ENCODE results near the gene RETN. TPM values are rescaled to one million over a fixed set of nuclear protein-coding genes. Genes with fewer than 3 reads are reported as not detected.

The RETN gene
- total RNA-seq, 1 donor from 2014 or later = not detected

- H3K4me1 Mint-ChIP-seq (ENCODE audit: low read depth, unreplicated experiment) = peaks cover 5% of the 10 kb centered on the region
- H3K27ac Mint-ChIP-seq (ENCODE audit: unreplicated experiment) = no peak overlapping the region
- H3K9me3 Mint-ChIP-seq (ENCODE audit: unreplicated experiment) = peaks cover 2% of the 10 kb centered on the region
- peaks cover 15% of the 10 kb centered on the region for H3K27me3 Mint-ChIP-seq (ENCODE audit: unreplicated experiment)
- DNase-seq = peak; percentile 53
- peaks cover 10% of the 10 kb centered on the region for H3K36me3 Mint-ChIP-seq (ENCODE audit: unreplicated experiment)
- TF ChIP-seq CTCF (IDR thresholded peaks at IDR 0.05; ENCODE audit: partially characterized antibody, unreplicated experiment) = no peak
- H3K4me3 Mint-ChIP-seq (ENCODE audit: unreplicated experiment) = no peak overlapping the region
Measured at GRCh38 chr19:7674010-7675005, 5.5 kb downstream of the RETN start.

GRCh38 chr19:7676376-7676775, 7.5 kb downstream of the RETN start:
- TF ChIP-seq CTCF (IDR thresholded peaks at IDR 0.05; ENCODE audit: partially characterized antibody, unreplicated experiment) = no peak
- Mint-ChIP-seq H3K4me1 (ENCODE audit: low read depth, unreplicated experiment) (peaks cover 10% of the 10 kb centered on the region), H3K36me3 (ENCODE audit: unreplicated experiment) (peaks cover 10% of the 10 kb centered on the region), H3K9me3 (ENCODE audit: unreplicated experiment) (peaks cover 7% of the 10 kb centered on the region), H3K27me3 (ENCODE audit: unreplicated experiment) (peaks cover 12% of the 10 kb centered on the region), H3K4me3 (ENCODE audit: unreplicated experiment) (no peak overlapping the region), H3K27ac (ENCODE audit: unreplicated experiment) (no peak overlapping the region)
- DNase-seq = no peak

- DNase-seq = no peak
- TF ChIP-seq CTCF (IDR thresholded peaks at IDR 0.05; ENCODE audit: partially characterized antibody, unreplicated experiment) = no peak
- H3K4me1 Mint-ChIP-seq (ENCODE audit: low read depth, unreplicated experiment) = peaks cover 11% of the 10 kb centered on the region
- H3K36me3 Mint-ChIP-seq (ENCODE audit: unreplicated experiment) = peaks cover 10% of the 10 kb centered on the region
- H3K27me3 Mint-ChIP-seq (ENCODE audit: unreplicated experiment) = peaks cover 10% of the 10 kb centered on the region
- H3K9me3 Mint-ChIP-seq (ENCODE audit: unreplicated experiment) = peaks cover 7% of the 10 kb centered on the region
- H3K27ac Mint-ChIP-seq (ENCODE audit: unreplicated experiment) = no peak within 1 kb of the TSS
- no peak within 1 kb of the TSS for H3K4me3 Mint-ChIP-seq (ENCODE audit: unreplicated experiment)
Measured at GRCh38 chr19:7676854-7677253, 8.0 kb downstream of the RETN start, which contains the start of gene MCEMP1. MCEMP1 (plus strand) TSS chr19:7677090; CDS start chr19:7677121, 31 bp downstream.

GRCh38 chr19:7677669-7678311, 8.9 kb downstream of the RETN start:
- Mint-ChIP-seq H3K36me3 (ENCODE audit: unreplicated experiment) (peaks cover 10% of the 10 kb centered on the region), H3K4me3 (ENCODE audit: unreplicated experiment) (peak overlapping the region; percentile 25), H3K9me3 (ENCODE audit: unreplicated experiment) (peaks cover 7% of the 10 kb centered on the region), H3K4me1 (ENCODE audit: low read depth, unreplicated experiment) (peaks cover 14% of the 10 kb centered on the region), H3K27me3 (ENCODE audit: unreplicated experiment) (peaks cover 10% of the 10 kb centered on the region), H3K27ac (ENCODE audit: unreplicated experiment) (no peak overlapping the region)
- no peak for DNase-seq
- no peak for TF ChIP-seq CTCF (IDR thresholded peaks at IDR 0.05; ENCODE audit: partially characterized antibody, unreplicated experiment)

Measured in glutamatergic neuron (in vitro differentiated cells).